Endothelial cell of umbilical vein (primary cell): ENCODE data around the gene GPR101. TPM values are rescaled to one million over a fixed set of nuclear protein-coding genes. Genes with fewer than 3 reads are reported as not detected.

ENCODE experiments used
- BruUV-seq: library from RNA; stranded (reverse); fragments of 400-500 nt; replicated peaks from 2 replicates; lab custom pipeline; 2021; lab: Mats Ljungman, UMichigan
- CTCF ChIA-PET: fragments of 300-600, 350-600 bp; sonication (Branson Sonifier 250); formaldehyde crosslinking; loops from one replicate; lab custom pipeline; 2021; ENCODE audit warnings: antibody characterized with exemption, inconsistent platforms; lab: Charles Lee
- POLR2A ChIA-PET: fragments of 300-600, 350-600 bp; sonication (Branson Sonifier 250); formaldehyde crosslinking; loops from one replicate; lab custom pipeline; 2021; ENCODE audit warnings: antibody characterized with exemption, inconsistent platforms; lab: Charles Lee
- DNase-seq: peaks from one replicate; pipeline ENCODE4 v3.0.0-alpha.2; 2011; ENCODE audit warnings: low read depth, low spot score
- FAIRE-seq: peaks from 2 replicates; lab custom pipeline; 2011; peaks lifted over from hg19 to GRCh38; lab: Jason Lieb, UNC
- H2AFZ ChIP-seq: 2 replicates; pipeline ENCODE4 v1.6.0; 2012; ENCODE audit warnings: low read depth, low read length, control low read depth, inconsistent platforms
- H3K27ac ChIP-seq: 2 replicates; pipeline ENCODE4 v1.5.1; 2011; ENCODE audit warnings: low read depth, mild to moderate bottlenecking, control low read depth, low read length, moderate library complexity; ENCODE audit not compliant: insufficient read depth
- H3K27me3 ChIP-seq, 2 experiments: 2 replicates each; pipeline versions ENCODE4 v1.6.0 to v1.6.1; 2011; ENCODE audit warnings: low read length in 2 of 2, mixed read lengths in 1 of 2; ENCODE audit not compliant: control insufficient read depth in 2 of 2, insufficient read depth in 2 of 2
- H3K36me3 ChIP-seq, 2 experiments: 2 replicates in 1 of 2; 3 replicates in 1 of 2; pipeline ENCODE4 v1.5.1; 2011; ENCODE audit warnings: low read length in 2 of 2, mild to moderate bottlenecking in 1 of 2, moderate library complexity in 1 of 2; ENCODE audit not compliant: control insufficient read depth in 2 of 2, insufficient read depth in 2 of 2; ENCODE audit errors: extremely low read depth in 1 of 2
- H3K4me1 ChIP-seq: 3 replicates; pipeline ENCODE4 v1.5.1; 2011; ENCODE audit warnings: mild to moderate bottlenecking, low read length; ENCODE audit not compliant: control insufficient read depth, insufficient read depth; ENCODE audit errors: extremely low read depth
- H3K4me2 ChIP-seq: 2 replicates; pipeline ENCODE4 v1.6.1; 2011; ENCODE audit warnings: low read length, control low read depth, mixed read lengths; ENCODE audit not compliant: insufficient read depth
- H3K4me3 ChIP-seq, 3 experiments: fragments of 200-600 bp in 1 of 3; sonication (generic), shearing (Covaris generic) in 1 of 3; replicated peaks in 1 of 3; 2 replicates each; pipeline ENCODE4 v1.5.1; 2011 to 2016; ENCODE audit warnings: control low read depth in 3 of 3, low read length in 3 of 3, mild to moderate bottlenecking in 2 of 3, inconsistent platforms in 1 of 3, low read depth in 1 of 3, moderate library complexity in 1 of 3; ENCODE audit not compliant: insufficient read depth in 1 of 3
- H3K79me2 ChIP-seq: 2 replicates; pipeline ENCODE4 v1.6.0; 2012; ENCODE audit warnings: low read length, inconsistent platforms; ENCODE audit not compliant: control insufficient read depth, insufficient read depth
- H3K9ac ChIP-seq: replicated peaks from 2 replicates; pipeline ENCODE3; 2011; ENCODE audit warnings: low read length, control low read depth; ENCODE audit not compliant: insufficient read depth; ENCODE audit errors: extremely low read depth
- H3K9me1 ChIP-seq: replicated peaks from 3 replicates; pipeline ENCODE4 v1.6.0; 2011; ENCODE audit warnings: mild to moderate bottlenecking, low read length; ENCODE audit not compliant: control insufficient read depth, insufficient read depth; ENCODE audit errors: extremely low read depth
- H3K9me3 ChIP-seq: replicated peaks from 2 replicates; pipeline ENCODE4 v1.5.1; 2012; ENCODE audit warnings: low read length, inconsistent platforms; ENCODE audit not compliant: control insufficient read depth, insufficient read depth
- H4K20me1 ChIP-seq: replicated peaks from 2 replicates; pipeline ENCODE3; 2011; ENCODE audit warnings: mild to moderate bottlenecking, low read length; ENCODE audit not compliant: control insufficient read depth, insufficient read depth; ENCODE audit errors: extremely low read depth
- CTCF ChIP-seq, 2 donors: IDR thresholded peaks; 1 replicate in 1 of 2; 2 replicates in 1 of 2; pipeline ENCODE4 v1.5.1; 2011; ENCODE audit warnings: low read length in 2 of 2, mild to moderate bottlenecking in 2 of 2, moderate library complexity in 2 of 2, control low read depth in 1 of 2, inconsistent platforms in 1 of 2, low read depth in 1 of 2; ENCODE audit not compliant: insufficient read depth in 1 of 2; ENCODE audit errors: extremely low read depth in 1 of 2
- EZH2 ChIP-seq: IDR thresholded peaks from 2 replicates; pipeline ENCODE4 v1.6.1; 2012; ENCODE audit warnings: borderline replicate concordance, low read depth, mild to moderate bottlenecking, moderate library complexity, low read length, inconsistent platforms; ENCODE audit not compliant: severe bottlenecking
- FOS ChIP-seq: IDR thresholded peaks from 2 replicates; pipeline ENCODE4 v1.6.1; 2011; ENCODE audit warnings: mild to moderate bottlenecking, low read length, moderate library complexity, borderline replicate concordance; ENCODE audit not compliant: insufficient read depth
- GATA2 ChIP-seq: IDR thresholded peaks from 2 replicates; pipeline ENCODE4 v1.7.0; 2011; ENCODE audit warnings: low read depth, mild to moderate bottlenecking, moderate library complexity, mixed read lengths, low read length; ENCODE audit not compliant: insufficient read length, insufficient read depth
- JUN ChIP-seq: IDR thresholded peaks from 2 replicates; pipeline ENCODE4 v1.6.1; 2011; ENCODE audit warnings: borderline replicate concordance, low read depth; ENCODE audit not compliant: insufficient read length, insufficient read depth
- MYC ChIP-seq: IDR thresholded peaks from one replicate; pipeline ENCODE4 v1.6.1; 2011; ENCODE audit warnings: mild to moderate bottlenecking, low read depth, low read length
- POLR2A ChIP-seq: IDR thresholded peaks from 2 replicates; pipeline ENCODE4 v1.6.1; 2012; ENCODE audit warnings: low read depth, mild to moderate bottlenecking, control low read depth, low read length
- POLR2AphosphoS5 ChIP-seq: IDR thresholded peaks from 2 replicates; pipeline ENCODE4 v1.6.1; 2012; ENCODE audit warnings: low read depth, mild to moderate bottlenecking, control low read depth, low read length, moderate library complexity; ENCODE audit not compliant: insufficient read depth
- dilution Hi-C: fragments of 300-500 bp; cut with MboI; formaldehyde crosslinking; loops from one replicate; pipeline ENCODE4 v1.15.0; 2019; ENCODE audit warnings: low sequenced_read_pairs; ENCODE audit not compliant: extremely low pct_ligation_motif_present
- intact Hi-C: fragments of 100-400 bp; cut with micrococcal nuclease; formaldehyde crosslinking; loops from one replicate; pipeline ENCODE4 v1.10.0; 2022
- polyA plus RNA-seq, 4 experiments: library from polyadenylated mRNA; depleted of rRNA in 3 of 4; stranded (reverse) in 3 of 4; unstranded in 1 of 4; fragments of >200 nt; gene quantifications; 2 replicates each; pipeline versions ENCODE4 v1.2.1 to v1.2.3, GENCODE V29; 2011 to 2012; ENCODE audit warnings: missing spikeins in 1 of 4
- total RNA-seq: library from RNA; stranded (reverse); gene quantifications from 2 replicates; pipeline ENCODE4 v1.2.3, GENCODE V29; 2021
- TF ChIP-seq, protein P1 (sequence below): IDR thresholded peaks from 2 replicates; pipeline ENCODE4 v1.6.1; 2011; ENCODE audit not compliant: insufficient read depth, insufficient read length

The GPR101 gene
- total and polyA plus RNA-seq, 2 donors (not counting 3 experiments of a cell fraction or from before 2014, with no cell fraction given), result not detected

- Histone ChIP-seq H3K4me1 (peaks cover 5% of the 10 kb centered on the region), H3K79me2 (no peaks in the 10 kb centered on the region), H3K27me3 (peaks cover 36 to 39% of the 10 kb centered on the region in 2 experiments), H3K27ac (no peak overlapping the region), H3K36me3 (no peaks in the 10 kb centered on the region), H4K20me1 (no peaks in the 10 kb centered on the region), H2AFZ (no peak overlapping the region), H3K9me1 (no peaks in the 10 kb centered on the region), H3K4me3 (no peak overlapping the region), H3K4me2 (no peak overlapping the region), H3K9ac (no peak overlapping the region), H3K9me3 (no peaks in the 10 kb centered on the region)
- dilution Hi-C loops (no loop called here), intact Hi-C loops (no loop called here)
- POLR2A ChIA-PET, result no interaction called here
- no TSS peak for BruUV-seq
- CTCF ChIA-PET, result no interaction called here
- DNase-seq (no peak), FAIRE-seq (no peak)
- TF ChIP-seq POLR2AphosphoS5 (no peak), MYC (no peak), JUN (no peak), EZH2 (no peak), GATA2 (no peak), CTCF (IDR thresholded peaks at IDR 0.05; ENCODE audit: extremely low read depth in 1 of 2, insufficient read depth in 1 of 2, low read depth in 1 of 2, low read length in 2 of 2) (no peak), POLR2A (no peak), FOS (no peak)
- TF ChIP-seq, protein P1, sequence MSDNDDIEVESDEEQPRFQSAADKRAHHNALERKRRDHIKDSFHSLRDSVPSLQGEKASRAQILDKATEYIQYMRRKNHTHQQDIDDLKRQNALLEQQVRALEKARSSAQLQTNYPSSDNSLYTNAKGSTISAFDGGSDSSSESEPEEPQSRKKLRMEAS, result no peak
Measured at GRCh38 chrX:137031039-137031438, 2.8 kb downstream of the GPR101 start.
